ENCODE results near the gene LTBP1.

Gene LTBP1

GRCh38 chr2:33333433-33333832 lies 386.7 kb downstream of the LTBP1 start:
- no peak for DNase-seq (ENCODE audit: low spot score)
- no peak for TF ChIP-seq CTCF (IDR thresholded peaks at IDR 0.05; ENCODE audit: borderline replicate concordance, control extremely low read depth, extremely low read depth, insufficient read depth, missing control alignments)
- in situ Hi-C loops (cut with MboI; ENCODE audit: low sequenced_read_pairs, unreplicated experiment), result no loop called here

GRCh38 chr2:33334083-33334482 lies 387.3 kb downstream of the LTBP1 start:
- DNase-seq (ENCODE audit: low spot score), result no peak
- in situ Hi-C loops (cut with MboI; ENCODE audit: low sequenced_read_pairs, unreplicated experiment), result no loop called here
- no peak for TF ChIP-seq CTCF (IDR thresholded peaks at IDR 0.05; ENCODE audit: borderline replicate concordance, control extremely low read depth, extremely low read depth, insufficient read depth, missing control alignments)

GRCh38 chr2:33335516-33335915 lies 388.8 kb downstream of the LTBP1 start:
- no peak for TF ChIP-seq CTCF (IDR thresholded peaks at IDR 0.05; ENCODE audit: borderline replicate concordance, control extremely low read depth, extremely low read depth, insufficient read depth, missing control alignments)
- DNase-seq (ENCODE audit: low spot score), result no peak
- in situ Hi-C loops (cut with MboI; ENCODE audit: low sequenced_read_pairs, unreplicated experiment), result no loop called here

- DNase-seq (ENCODE audit: low spot score), result no peak
- in situ Hi-C loops (cut with MboI; ENCODE audit: low sequenced_read_pairs, unreplicated experiment), result no loop called here
- no peak for TF ChIP-seq CTCF (IDR thresholded peaks at IDR 0.05; ENCODE audit: borderline replicate concordance, control extremely low read depth, extremely low read depth, insufficient read depth, missing control alignments)
Observed at GRCh38 chr2:33336036-33336625, 389.4 kb downstream of the LTBP1 start.

- DNase-seq (ENCODE audit: low spot score), result no peak
- in situ Hi-C loops (cut with MboI; ENCODE audit: low sequenced_read_pairs, unreplicated experiment), result no loop called here
- TF ChIP-seq CTCF (IDR thresholded peaks at IDR 0.05; ENCODE audit: borderline replicate concordance, control extremely low read depth, extremely low read depth, insufficient read depth, missing control alignments), result no peak
Observed at GRCh38 chr2:33337385-33337960, 390.7 kb downstream of the LTBP1 start.

GRCh38 chr2:33337981-33338380 lies 391.2 kb downstream of the LTBP1 start:
- in situ Hi-C loops (cut with MboI; ENCODE audit: low sequenced_read_pairs, unreplicated experiment), result no loop called here
- no peak for TF ChIP-seq CTCF (IDR thresholded peaks at IDR 0.05; ENCODE audit: borderline replicate concordance, control extremely low read depth, extremely low read depth, insufficient read depth, missing control alignments)
- no peak for DNase-seq (ENCODE audit: low spot score)

All from GM13976 (cell line).